Embryonic facial prominence (tissue), 1 donor: Measurements from ENCODE around the gene NUDT7.

ENCODE experiments used
- DNase-seq: peaks from one replicate; pipeline ENCODE4 v3.0.0-alpha.2; 2016; ENCODE audit errors: extremely low spot score

NUDT7 gene

DNA sequence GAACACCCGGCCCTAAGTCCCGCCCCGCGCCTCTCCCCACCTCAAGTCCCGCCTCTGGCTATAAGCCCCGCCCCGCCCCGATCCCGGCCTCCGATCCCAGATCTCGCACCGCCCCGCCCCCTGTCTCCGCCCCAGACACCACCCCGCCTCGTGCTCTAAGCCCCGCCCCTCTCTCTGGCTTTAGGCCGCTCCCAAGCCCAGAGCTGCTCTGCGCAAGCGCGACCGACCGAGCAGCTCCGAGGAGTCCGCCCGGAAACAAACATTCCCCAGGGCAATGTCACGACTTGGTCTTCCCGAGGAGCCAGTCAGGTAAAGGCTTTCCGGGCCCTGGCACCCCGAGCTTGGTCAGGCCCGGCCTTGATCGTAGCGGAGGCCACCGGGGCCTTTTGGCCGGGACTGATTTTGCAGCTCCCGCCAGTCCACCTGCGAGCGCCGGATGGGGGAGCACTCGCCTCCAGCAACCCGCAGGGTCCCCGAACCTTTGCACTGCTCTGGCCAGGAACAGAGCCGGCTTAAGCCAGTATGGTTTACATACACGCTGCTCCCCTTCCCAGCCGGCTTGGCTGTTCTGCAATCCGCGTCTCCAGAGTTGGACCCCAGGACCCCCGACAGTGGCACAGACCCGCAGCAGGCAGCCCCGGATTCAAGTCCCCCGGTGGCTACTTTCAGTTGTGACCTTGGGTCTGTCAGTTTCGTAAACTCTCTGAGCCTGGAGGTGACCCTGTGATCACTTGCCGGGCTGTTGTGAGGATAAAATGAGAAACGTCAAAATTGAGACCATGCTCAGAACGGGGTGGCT is at the start of gene NUDT7:
NUDT7 (plus strand) TSS at position 206 of the 799 bp plus-strand sequence; CDS start at position 275, 69 bp downstream.
- peak; percentile 90 for DNase-seq

DNA sequence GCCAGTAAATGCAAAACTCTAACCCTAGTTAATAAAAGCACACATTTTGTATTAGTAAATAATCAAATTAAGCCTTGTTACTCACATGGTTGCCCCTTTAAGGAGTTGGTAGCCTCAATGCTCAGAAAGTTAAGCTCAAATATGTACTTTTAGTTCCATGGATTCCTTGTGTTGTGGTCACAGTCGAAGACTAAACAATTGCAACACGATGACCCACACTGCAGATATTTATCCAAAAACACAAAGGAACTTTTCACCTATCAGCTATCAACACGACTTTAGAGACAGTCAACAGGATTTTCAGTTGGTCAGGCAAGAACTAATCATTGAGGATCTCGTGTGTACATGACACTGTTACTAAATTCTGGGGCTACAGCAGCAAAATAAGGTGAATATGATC is 47.4 kb upstream of the NUDT7 start:
- no peak for DNase-seq

DNA sequence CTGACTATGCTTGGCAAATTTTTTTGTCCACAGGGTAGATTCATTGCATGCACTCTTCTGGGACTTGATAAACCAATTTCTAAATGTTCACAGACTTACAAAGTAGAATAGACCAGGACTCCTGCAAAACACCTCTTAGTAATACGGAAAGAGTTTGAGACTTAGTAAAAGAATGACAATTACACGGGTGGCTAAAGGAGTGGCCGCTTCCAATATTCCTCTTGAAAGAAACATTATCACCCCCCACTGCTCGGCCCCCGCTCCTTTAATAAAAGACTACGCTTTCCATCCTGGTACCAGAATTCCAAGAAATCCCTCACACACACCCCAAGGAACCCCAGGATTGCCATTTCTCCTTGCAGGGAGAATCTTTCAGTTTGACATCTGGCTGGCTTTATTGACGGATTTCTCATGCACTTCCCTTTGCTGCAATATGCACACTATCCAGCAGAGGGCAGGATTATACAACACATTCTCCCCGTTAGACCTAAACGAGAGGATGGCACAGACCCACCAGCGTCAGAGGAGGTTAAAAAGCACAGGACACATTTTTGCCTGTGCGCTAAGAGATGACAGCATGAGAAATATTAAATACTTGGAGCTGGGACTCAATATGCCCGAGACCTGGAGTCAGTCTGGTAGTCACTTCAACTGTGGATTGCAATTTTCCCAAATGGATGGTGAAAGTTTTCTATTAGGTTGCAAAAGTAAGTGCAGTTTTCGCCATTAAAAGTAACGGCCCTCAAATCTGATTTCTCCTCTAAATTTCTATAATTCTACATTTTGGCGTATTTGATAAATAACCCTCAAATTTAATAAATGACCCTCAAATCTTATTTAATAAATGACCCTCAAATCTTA is 46.6 kb upstream of the NUDT7 start:
- peak; percentile 56 for DNase-seq

DNA sequence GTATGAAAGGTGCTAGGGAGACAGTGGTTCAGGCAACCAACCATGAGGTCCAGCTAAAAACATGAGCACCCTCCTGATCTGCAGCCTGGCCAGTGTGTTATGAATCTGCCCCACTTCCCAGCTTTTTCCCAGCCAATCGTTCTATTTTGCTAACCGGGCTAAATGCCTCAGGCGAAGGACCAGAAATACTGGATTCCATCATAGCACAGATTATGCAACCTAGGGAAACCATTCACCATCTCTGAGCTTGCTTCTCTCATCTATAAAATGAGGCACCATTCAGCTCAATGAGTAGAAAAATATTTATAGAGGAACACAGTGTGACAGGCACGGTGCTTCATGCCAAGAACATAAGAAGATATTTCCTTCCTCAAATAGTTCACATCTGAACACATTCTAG is 45.2 kb upstream of the NUDT7 start:
- no peak for DNase-seq

DNA sequence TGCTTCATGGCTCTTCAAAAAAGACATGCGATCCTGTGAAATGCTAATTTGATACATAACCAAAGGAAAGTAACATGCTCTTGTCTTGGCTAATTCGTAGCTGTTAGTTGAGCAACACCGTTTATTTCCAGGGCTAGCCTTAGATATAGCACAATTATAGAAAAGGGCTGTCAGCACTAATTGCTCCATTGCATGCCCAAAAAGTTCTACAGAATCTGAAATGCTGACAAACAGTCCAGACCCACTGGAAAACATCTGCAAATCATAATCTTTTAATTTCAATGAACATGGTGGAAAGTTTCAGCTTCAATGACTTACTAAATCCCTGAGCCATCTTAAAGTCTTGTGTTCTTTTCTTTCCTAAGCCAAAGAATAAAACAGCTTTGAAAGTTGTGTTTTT is 42.9 kb upstream of the NUDT7 start:
- no peak for DNase-seq

DNA sequence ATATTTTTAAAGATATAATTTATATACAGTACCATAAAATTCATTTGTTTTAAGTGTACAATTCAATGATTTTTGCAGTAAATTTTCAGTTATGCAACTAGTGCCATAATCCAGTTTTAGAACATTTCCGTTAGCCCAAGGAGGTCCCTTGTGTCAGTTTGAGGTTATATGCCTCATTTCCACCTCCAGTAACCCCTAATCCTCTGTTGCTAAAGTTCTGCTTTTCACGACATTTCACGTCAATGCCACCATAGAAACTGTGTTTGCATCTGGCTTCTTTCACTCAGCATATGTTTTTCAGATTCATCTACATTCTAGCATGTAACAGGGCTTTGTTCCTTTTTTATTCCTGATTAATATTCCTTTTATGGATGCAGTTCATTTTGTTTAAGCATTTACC is 42.4 kb upstream of the NUDT7 start:
- DNase-seq = no peak

DNA sequence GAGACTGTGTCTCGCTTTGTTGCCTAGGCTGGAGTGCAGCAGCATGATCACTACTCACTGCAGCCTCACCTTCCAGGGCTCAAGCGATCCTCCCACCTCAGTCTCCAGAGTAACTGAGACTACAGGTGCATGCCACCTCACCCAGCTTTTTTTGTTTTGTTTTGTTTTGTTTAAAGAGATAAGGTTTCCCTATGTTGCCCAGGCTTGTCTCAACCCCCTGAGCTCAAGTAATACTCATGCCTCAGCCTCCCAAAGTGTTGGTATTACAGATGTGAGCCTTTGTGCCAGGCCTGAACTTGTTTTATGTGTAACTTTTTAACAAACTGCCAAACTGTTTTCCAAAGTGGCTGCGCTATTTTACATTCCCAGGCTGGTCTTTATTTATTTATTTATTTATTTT is 41.8 kb upstream of the NUDT7 start:
- no peak for DNase-seq

DNA sequence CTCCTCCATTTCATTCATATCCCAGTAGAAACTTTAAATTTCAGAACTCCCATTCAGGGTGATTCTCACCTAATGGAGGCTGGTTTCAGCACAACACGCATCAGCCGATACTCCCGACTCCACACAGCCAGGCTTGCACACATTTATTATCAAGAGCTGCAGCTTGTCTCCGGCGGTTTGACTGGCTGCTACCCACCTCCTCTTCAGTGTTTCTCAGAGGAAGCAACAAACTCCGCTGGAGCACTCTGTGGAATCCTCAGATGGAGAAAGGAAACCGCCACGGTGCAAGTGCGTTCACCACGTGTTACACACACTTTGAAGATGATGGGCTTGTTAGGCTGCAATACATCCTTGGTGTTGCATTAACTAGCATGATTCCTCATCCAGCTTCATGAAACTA is 39.7 kb upstream of the NUDT7 start:
- DNase-seq = no peak

DNA sequence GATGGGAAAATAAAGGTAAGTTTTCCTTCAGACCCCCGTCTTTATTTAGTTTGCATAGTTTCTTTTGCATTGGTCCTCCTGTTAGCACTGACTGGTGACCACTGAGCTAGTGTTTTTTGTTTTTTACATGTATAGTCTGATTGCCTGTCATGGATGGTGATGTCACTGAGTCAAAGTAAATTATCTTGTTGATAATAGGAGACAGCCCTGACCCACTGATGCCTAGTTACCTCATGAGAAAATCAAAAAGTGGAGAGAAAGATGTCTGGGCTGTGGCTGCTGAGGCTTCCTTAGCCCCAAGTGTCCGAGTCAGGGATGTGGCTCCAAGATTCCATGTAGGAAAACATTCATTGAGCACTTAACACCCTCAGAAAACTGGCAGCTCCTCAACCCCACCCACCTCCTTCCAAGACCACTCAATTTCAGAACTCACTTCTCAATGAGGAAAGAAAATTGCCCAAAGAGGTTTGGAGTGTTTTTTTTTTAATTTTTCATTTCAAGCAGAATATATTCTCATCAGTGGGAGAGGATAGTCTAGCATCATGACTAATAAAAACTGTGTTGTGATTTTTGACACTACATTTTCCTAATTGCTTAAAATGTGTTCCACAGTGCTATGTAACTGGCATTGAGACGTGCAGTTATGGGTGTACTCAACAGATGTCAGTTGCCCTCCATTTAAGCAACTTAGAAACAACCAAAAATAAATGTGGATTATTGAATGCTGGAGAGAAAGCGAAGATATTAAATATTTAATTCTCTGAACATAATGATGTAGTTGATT is 38.7 kb upstream of the NUDT7 start:
- no peak for DNase-seq

DNA sequence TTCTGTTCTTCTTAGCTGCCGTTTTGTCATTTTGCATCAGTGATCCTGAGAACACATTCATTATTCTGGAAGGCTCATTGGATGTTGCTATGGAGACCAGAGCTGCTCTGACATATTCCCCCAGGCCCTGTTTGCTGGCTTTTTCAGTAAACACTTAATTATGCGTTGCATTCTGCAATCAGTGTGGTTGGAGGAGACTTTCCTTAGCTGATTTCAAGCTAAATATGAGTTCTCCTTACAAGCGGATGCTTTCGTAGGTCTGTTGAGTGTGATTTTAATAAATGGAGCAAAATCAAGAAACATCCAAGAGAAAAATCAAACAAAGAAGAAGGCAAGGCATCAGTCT is 38.2 kb upstream of the NUDT7 start:
- no peak for DNase-seq

DNA sequence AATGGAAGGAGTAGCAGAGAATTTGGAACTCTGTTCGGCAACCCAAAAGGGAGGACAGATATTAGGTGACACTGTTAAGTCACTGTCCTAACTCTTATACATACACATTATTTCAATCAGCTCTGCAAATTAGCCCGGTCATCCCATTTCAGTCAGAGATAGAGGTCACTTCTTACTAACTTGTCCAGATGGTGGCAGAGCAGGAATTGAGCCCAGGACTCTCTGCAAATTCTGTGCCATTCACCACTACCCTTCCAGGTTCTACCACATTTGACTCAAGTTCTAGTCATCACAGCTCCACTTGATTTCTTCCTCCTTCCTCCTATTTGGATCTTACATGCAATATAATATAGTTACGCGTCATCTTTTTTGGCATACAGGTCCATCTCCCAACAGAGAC is 35.9 kb upstream of the NUDT7 start:
- DNase-seq = no peak

DNA sequence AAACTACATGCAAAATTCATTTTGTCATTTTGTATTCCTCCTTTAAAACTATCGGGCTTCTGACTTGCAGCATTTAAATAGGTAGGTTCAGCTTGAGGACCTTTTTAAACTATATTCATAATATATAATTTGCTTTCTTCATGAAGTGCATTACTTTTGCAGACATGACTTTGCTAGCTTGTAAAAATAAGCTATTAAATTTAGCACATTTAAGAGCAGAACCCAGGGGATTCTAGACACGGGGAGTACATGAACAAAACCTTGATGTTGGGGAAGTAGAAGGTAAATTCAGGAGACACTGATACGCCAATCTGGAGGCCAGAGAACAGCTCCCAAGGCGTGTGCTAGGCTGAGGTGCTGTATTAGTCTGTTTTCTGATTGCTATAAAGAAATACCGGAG is 32.3 kb upstream of the NUDT7 start:
- DNase-seq = no peak

DNA sequence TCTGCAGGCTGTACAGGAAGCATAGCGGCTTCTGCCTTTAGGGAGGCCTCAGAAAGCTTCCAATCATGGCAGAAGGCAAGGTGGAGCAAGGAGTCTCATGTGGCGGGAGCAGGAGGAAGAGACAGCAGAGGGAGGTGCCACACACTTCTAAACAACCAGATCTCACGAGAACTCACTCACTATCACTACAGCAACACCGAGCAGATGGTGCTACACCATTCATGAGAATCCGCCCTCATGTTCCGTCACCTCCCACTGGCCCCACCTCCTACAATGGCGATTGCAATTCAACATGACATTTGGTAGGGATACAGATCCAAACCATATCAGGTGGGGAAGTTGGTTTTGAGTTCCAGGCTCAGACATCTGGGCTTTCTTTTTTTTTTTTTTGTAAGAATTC is 31.9 kb upstream of the NUDT7 start:
- DNase-seq = no peak

DNA sequence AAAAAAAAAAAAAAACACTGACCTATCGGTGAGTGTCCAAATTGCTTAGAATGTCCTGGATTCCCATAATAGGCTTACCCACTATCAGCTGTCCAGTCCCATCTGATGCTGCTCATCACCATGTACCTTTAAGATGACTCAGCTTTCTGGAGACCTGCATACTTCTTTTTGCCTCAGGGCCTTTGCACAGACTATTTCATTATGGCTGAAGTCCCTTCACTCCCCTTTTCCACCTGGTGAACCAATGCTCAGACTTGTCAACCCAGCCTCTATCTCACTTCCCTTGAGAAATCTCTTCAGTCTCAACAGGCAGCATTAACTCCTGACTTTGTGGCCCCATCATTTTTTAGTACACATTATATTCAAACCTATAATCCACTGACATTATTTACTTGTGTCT is 29.7 kb upstream of the NUDT7 start:
- DNase-seq = no peak

DNA sequence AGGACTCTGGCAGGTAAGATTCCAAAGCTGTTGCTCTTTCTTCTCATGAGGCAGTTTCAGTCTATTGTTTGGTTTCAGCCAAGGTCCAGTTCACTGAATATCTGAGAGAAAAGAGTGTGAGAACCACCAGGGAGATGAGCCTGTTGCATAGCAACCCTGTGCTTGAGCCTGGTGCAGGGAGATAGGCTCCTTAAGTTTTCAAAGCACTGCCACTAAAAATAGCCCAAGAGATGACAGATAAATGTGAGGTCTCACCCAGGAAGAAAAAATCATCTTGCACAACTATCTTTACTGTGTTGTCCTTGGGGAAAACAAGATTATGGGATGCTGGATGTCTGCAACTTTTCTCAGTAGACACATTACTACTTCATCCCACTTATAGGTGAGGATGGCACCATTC is 26.2 kb upstream of the NUDT7 start:
- DNase-seq = no peak

DNA sequence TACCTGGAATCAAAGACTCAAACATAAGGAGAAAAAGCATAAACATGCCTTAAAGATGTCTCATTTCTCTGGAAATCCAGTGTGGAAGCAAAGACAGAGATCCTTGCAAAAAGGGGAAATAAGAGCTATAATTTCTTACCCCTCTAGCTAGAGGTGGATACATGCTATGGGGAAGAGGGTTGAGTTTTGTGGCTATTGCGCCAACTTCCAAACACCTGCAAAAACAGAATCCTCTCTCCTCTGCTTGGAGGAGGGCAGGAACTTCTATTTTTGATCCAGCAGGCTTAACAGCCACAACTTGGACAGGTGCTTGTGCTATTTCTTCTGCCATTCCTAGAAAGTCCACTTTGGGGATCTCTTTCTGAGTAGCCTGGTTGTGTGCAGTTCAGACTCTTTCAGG is 21.5 kb upstream of the NUDT7 start:
- DNase-seq = no peak

DNA sequence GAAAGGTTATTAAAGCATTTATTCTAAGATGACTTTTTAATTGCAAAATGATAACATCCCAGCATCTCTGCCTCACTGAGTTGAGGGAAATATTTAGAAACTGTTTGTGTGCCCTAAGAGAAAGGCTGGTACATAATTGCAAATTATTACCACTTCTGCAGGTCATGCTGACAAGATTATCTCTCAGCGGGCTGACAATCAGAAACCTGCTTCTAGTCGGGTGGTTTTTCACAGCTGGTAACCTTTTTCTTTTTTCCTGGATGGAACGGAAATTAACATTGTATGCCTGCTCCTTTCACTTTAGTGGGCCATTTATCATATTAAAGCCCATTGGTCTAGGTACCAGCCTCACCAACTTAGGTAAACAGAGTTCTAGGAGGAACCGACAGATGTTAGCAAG is 17.0 kb upstream of the NUDT7 start:
- DNase-seq = no peak

DNA sequence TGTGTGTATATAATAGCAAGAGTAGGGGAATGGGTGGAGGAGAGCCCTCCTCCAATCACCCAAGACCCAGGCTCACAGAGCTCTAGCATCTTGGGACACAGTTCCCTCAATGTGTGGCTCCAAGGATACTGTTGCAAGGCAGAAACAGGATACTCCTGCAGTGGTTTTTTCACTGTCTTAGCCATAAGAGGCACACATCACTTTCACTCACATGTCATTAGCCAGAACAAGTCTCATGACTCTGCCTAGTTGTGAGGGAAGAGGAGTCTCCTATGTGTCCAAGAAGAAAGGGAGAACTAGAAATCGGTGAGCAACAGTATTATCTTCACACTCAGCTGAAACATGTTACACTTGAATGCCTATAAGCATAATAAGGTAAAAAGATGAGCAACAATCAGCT is 11.1 kb upstream of the NUDT7 start:
- no peak for DNase-seq

DNA sequence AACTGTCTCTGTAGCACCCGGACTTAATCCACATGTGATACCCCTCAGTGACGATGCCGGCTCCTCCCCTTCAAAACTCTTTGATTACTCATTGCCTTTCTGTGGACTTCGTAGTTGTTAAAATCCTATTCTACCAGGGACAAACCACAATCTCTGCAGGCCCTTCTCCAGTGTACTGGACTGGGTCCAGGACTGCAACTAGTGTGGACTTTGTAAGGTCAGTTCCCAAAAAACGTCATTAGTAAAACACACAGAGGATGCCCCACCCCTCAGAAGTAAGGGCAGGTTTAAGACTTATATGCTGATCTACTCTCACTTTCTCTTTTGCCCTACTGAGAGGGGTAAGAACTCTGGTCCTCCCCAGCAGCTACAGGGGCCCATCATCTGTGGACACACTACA is 10.5 kb upstream of the NUDT7 start:
- DNase-seq = no peak

DNA sequence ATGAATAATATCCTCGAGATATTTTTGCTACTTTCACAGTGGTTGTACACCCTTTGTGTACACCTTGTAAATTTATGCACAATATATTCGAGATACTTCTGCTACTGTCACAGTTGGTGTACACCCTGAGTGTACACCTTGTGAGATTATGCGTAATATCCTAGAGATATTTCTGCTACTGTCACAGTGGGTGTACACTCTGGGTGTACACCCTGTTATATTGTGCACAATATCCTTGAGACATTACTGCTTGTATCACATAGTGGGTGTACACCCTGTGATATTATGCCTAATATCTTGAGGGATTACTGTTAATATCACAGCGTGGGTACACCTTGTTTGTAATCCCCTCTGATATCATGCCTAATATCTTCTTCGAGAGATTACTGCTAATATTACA is 7.2 kb upstream of the NUDT7 start:
- DNase-seq = no peak

DNA sequence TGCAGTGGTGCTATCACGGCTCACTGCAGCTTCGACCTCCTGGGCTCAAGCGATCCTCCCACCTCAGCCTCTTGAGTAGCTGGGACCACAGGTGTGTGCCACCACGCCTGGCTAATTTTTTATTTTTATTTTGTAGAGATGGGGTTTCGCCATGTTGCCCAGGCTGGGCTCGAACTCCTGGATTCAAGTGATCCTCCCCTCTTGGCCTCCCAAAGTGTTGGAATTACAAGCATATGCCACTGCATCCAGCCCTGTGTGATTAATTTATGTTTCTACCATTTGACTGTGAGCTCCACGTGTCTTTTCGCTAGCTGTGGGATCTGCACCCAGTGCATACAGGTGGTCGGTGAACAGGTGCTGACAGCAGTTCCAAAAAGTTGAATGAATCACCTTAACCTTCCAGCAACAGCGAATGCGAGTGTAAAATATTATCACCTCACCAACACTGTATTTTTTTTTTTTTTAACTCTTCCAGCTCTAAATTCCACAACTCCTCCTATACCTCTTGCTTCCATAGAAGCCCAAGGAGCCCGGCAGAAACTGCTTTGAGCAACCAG is 484 bp upstream of the NUDT7 start:
- no peak for DNase-seq

DNA sequence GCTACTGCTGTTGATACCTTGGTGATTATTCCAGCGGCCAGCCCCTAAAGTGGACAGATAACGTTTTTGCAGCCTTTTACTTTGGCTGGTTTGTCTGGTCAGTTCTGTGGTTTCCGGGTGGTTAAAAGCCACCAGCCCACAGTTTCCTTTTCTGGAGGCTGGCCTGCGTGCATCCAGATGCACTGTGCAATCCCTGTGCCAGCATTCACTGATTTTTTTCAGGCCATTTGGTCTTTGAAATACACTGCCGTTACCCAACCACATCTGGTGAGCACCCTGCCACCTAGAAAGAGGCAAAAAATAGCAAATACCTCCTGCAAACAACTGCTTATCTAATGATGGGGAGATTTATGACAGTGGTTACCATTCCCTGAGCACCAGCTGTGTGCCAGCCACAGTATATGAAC is 797 bp downstream of the NUDT7 start:
- DNase-seq = no peak
